NCI-H345 (cell line): Measurements from ENCODE around the gene IRF7.

Experiments used
- DNase-seq: peaks from one replicate; lab custom pipeline; 2025; lab: John Stamatoyannopoulos, UW

IRF7 gene

GRCh38 chr11:640021-640706, 24.4 kb upstream of the IRF7 start:
- DNase-seq, result no peak

GRCh38 chr11:639332-639955, 23.7 kb upstream of the IRF7 start:
- no peak for DNase-seq

- no peak for DNase-seq
Measured at GRCh38 chr11:638631-639331, 23.0 kb upstream of the IRF7 start.

- no peak for DNase-seq
Measured at GRCh38 chr11:637593-638521, 22.1 kb upstream of the IRF7 start.

- no peak for DNase-seq
Measured at GRCh38 chr11:637333-637592, 21.5 kb upstream of the IRF7 start.

- no peak for DNase-seq
Measured at GRCh38 chr11:636511-637332, 21.0 kb upstream of the IRF7 start, which contains the start of gene DRD4. Gene DRD4 (plus strand): TSS chr11:637269. CDS start chr11:637305, 36 bp downstream.

GRCh38 chr11:635945-636510, 20.3 kb upstream of the IRF7 start:
- DNase-seq, result no peak

- no peak for DNase-seq
Measured at GRCh38 chr11:630871-631270, 15.1 kb upstream of the IRF7 start.

GRCh38 chr11:629237-629583, 13.5 kb upstream of the IRF7 start:
- DNase-seq, result no peak

- DNase-seq, result no peak
Measured at GRCh38 chr11:628056-628455, 12.3 kb upstream of the IRF7 start.

GRCh38 chr11:627308-627576, 11.5 kb upstream of the IRF7 start:
- DNase-seq, result no peak

- DNase-seq, result no peak
Measured at GRCh38 chr11:626475-627307, 10.9 kb upstream of the IRF7 start, which contains the start of gene SCT. Gene SCT (minus strand): TSS chr11:627181. CDS start chr11:627143, 38 bp downstream.

- no peak for DNase-seq
Measured at GRCh38 chr11:625636-626268, 10.0 kb upstream of the IRF7 start.

- no peak for DNase-seq
Measured at GRCh38 chr11:624705-625635, 9.2 kb upstream of the IRF7 start, which contains the start of gene CDHR5. Gene CDHR5 (minus strand): TSS chr11:624955. CDS start chr11:624902, 53 bp downstream.

- no peak for DNase-seq
Measured at GRCh38 chr11:623999-624704, 8.4 kb upstream of the IRF7 start.

GRCh38 chr11:623349-623869, 7.7 kb upstream of the IRF7 start:
- DNase-seq, result no peak

- no peak for DNase-seq
Measured at GRCh38 chr11:621838-622237, 6.1 kb upstream of the IRF7 start.
